Mesendoderm (in vitro differentiated cells): Measurements from ENCODE around the gene ANKRD13A.

Source experiments
- DNase-seq: peaks from one replicate; pipeline ENCODE4 v3.0.0; 2013
- H2AK5ac ChIP-seq: 2 replicates; pipeline ENCODE4 v1.6.1; 2013; ENCODE audit warnings: low read length, inconsistent platforms
- H2BK120ac ChIP-seq: 2 replicates; pipeline ENCODE4 v1.6.1; 2013; ENCODE audit warnings: low read depth, mild to moderate bottlenecking, low read length, moderate library complexity, mixed read lengths
- H2BK15ac ChIP-seq: replicated peaks from 2 replicates; pipeline ENCODE4 v1.6.1; 2013; ENCODE audit warnings: low read depth, mild to moderate bottlenecking, moderate library complexity
- H2BK5ac ChIP-seq: 2 replicates; pipeline ENCODE4 v1.6.1; 2013; ENCODE audit warnings: low read length, inconsistent platforms
- H3K18ac ChIP-seq: 2 replicates; pipeline ENCODE4 v1.6.1; 2013; ENCODE audit warnings: mild to moderate bottlenecking, low read length, mixed read lengths
- H3K23ac ChIP-seq: one replicate; pipeline ENCODE4 v1.6.1; 2013; ENCODE audit warnings: low read length
- H3K27ac ChIP-seq: 2 replicates; pipeline ENCODE4 v1.5.1; 2013; ENCODE audit warnings: low read depth, mild to moderate bottlenecking, inconsistent platforms, low read length, moderate library complexity
- H3K27me3 ChIP-seq: 2 replicates; pipeline ENCODE4 v1.6.1; 2013; ENCODE audit warnings: low read length, control low read depth, mild to moderate bottlenecking, inconsistent platforms; ENCODE audit not compliant: insufficient read depth, poor library complexity
- H3K36me3 ChIP-seq: 2 replicates; pipeline ENCODE4 v1.6.1; 2013; ENCODE audit warnings: low read length, inconsistent platforms; ENCODE audit not compliant: control insufficient read depth, insufficient read depth
- H3K4ac ChIP-seq: one replicate; pipeline ENCODE4 v1.6.1; 2013; ENCODE audit warnings: low read depth, mild to moderate bottlenecking, low read length, moderate library complexity
- H3K4me1 ChIP-seq: 2 replicates; pipeline ENCODE4 v1.6.1; 2013; ENCODE audit warnings: low read depth, low read length, inconsistent platforms; ENCODE audit not compliant: control insufficient read depth
- H3K4me2 ChIP-seq: 2 replicates; pipeline ENCODE4 v1.6.1; 2013; ENCODE audit warnings: low read length
- H3K4me3 ChIP-seq: 2 replicates; pipeline ENCODE4 v1.5.1; 2013; ENCODE audit warnings: mild to moderate bottlenecking, low read length
- H3K56ac ChIP-seq: one replicate; pipeline ENCODE4 v1.6.1; 2013; ENCODE audit warnings: low read length
- H3K79me1 ChIP-seq: 2 replicates; pipeline ENCODE4 v1.6.1; 2013; ENCODE audit warnings: low read length, inconsistent platforms
- H3K79me2 ChIP-seq: 2 replicates; pipeline ENCODE4 v1.6.1; 2013; ENCODE audit warnings: mild to moderate bottlenecking, low read length; ENCODE audit not compliant: control insufficient read depth, insufficient read depth
- H3K9ac ChIP-seq: 2 replicates; pipeline ENCODE4 v1.6.1; 2013; ENCODE audit warnings: low read length, inconsistent platforms
- H4K5ac ChIP-seq: one replicate; pipeline ENCODE4 v1.6.1; 2013; ENCODE audit warnings: low read length
- H4K8ac ChIP-seq: one replicate; pipeline ENCODE4 v1.6.1; 2013; ENCODE audit warnings: low read depth, mild to moderate bottlenecking, control low read depth, low read length, moderate library complexity
- WGBS: extraction: QIAGEN DNeasy Blood & Tissue Kit; methylation state at CpG from one replicate; pipeline ENCODE4 v1.1.7; 2013; ENCODE audit warnings: low lambda C conversion rate, missing lambda C conversion rate; ENCODE audit not compliant: insufficient coverage; ENCODE audit errors: extremely low coverage; 5-methylcytosine and 5-hydroxymethylcytosine counted together

Gene ANKRD13A

GRCh38 chr12:110020956-110021355 is 21.7 kb downstream of the ANKRD13A start:
- no CpG with 5 or more reads among the region's 4 CpGs for WGBS

DNA sequence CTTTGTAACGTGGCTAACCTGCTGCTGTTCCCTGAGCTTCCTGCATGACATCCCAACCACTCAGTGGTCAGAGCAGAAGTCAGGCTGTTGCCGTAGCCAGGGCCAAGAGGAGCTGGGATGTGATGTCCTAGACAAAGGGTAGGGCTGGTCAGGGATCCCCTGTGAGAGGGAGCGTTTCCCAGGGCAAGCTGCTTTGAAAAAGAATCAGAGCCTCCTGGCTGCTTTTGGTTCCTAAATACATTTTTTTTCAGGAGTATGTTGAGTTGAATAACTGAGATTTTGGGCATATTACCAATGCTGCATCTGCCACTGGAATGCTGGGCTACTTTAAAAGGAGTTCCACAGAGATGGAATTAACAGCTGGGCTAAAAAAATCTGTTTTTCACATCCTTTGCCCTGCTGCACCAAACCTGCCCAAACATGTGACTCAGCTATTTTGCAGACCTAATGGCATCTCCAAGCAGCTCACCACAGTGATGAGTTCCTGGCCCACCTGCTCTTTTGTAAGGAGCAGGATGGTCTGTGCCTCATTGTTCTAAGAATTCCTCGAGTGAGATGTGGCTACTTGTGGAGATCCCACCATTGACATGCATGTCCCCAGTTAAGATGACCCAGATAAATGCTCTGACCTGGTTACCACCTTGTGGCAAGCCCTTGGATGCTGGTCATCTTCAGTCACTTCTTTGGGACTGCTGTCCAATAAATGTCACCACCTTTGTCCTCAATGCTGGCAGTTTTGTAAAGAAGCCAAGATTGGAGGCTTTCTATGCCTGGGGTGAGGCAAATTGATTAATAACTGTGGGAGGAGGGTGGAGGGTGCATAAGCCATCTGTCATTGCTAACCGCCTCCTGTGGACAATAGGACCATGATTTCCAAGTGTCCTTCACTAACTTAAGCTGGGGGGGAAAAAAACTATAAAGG is 24.1 kb downstream of the ANKRD13A start:
- H3K36me3 ChIP-seq: peaks cover 1% of the 10 kb centered on the region
- H4K8ac ChIP-seq: no peak overlapping the region
- no CpG with 5 or more reads among the region's 5 CpGs for WGBS
- H3K9ac ChIP-seq: no peak overlapping the region
- H2BK120ac ChIP-seq: no peak overlapping the region
- H3K27me3 ChIP-seq: no peaks in the 10 kb centered on the region
- H3K23ac ChIP-seq: no peak overlapping the region
- H3K79me2 ChIP-seq: no peaks in the 10 kb centered on the region
- no peaks in the 10 kb centered on the region for H3K4me1 ChIP-seq
- H3K79me1 ChIP-seq: no peaks in the 10 kb centered on the region
- H2BK15ac ChIP-seq: no peak overlapping the region
- DNase-seq: no peak
- no peak overlapping the region for H2BK5ac ChIP-seq
- no peak overlapping the region for H2AK5ac ChIP-seq
- no peak overlapping the region for H3K4ac ChIP-seq
- no peak overlapping the region for H3K56ac ChIP-seq
- no peak overlapping the region for H4K5ac ChIP-seq
- H3K4me2 ChIP-seq: no peak overlapping the region
- H3K27ac ChIP-seq: no peak overlapping the region
- no peak overlapping the region for H3K4me3 ChIP-seq
- H3K18ac ChIP-seq: no peak overlapping the region

More at GRCh38 chr12:110020956-110021355, 21.7 kb downstream of the ANKRD13A start:
- Histone ChIP-seq H2BK5ac (no peak overlapping the region), H3K27me3 (no peaks in the 10 kb centered on the region), H3K9ac (no peak overlapping the region), H2BK15ac (no peak overlapping the region), H3K4me3 (no peak overlapping the region), H4K8ac (no peak overlapping the region), H3K27ac (no peak overlapping the region), H3K56ac (no peak overlapping the region), H3K18ac (no peak overlapping the region), H3K79me1 (no peaks in the 10 kb centered on the region), H3K23ac (no peak overlapping the region), H3K79me2 (no peaks in the 10 kb centered on the region), H4K5ac (no peak overlapping the region), H3K36me3 (peaks cover 1% of the 10 kb centered on the region), H2BK120ac (no peak overlapping the region), H3K4me1 (no peaks in the 10 kb centered on the region), H3K4me2 (no peak overlapping the region), H2AK5ac (no peak overlapping the region), H3K4ac (no peak overlapping the region)
- DNase-seq: no peak

- H2BK120ac ChIP-seq: no peak overlapping the region
- no peak for DNase-seq
- H3K79me2 ChIP-seq: no peaks in the 10 kb centered on the region
- no peak overlapping the region for H3K9ac ChIP-seq
- no peaks in the 10 kb centered on the region for H3K27me3 ChIP-seq
- H2BK5ac ChIP-seq: no peak overlapping the region
- H4K8ac ChIP-seq: no peak overlapping the region
- no peaks in the 10 kb centered on the region for H3K4me1 ChIP-seq
- H3K79me1 ChIP-seq: no peaks in the 10 kb centered on the region
- no peak overlapping the region for H3K4ac ChIP-seq
- H4K5ac ChIP-seq: no peak overlapping the region
- no peak overlapping the region for H3K27ac ChIP-seq
- no peak overlapping the region for H3K4me2 ChIP-seq
- H3K23ac ChIP-seq: no peak overlapping the region
- no peak overlapping the region for H3K4me3 ChIP-seq
- peaks cover 1% of the 10 kb centered on the region for H3K36me3 ChIP-seq
- no CpG with 5 or more reads among the region's 2 CpGs for WGBS
- no peak overlapping the region for H3K56ac ChIP-seq
- H3K18ac ChIP-seq: no peak overlapping the region
- no peak overlapping the region for H2AK5ac ChIP-seq
- no peak overlapping the region for H2BK15ac ChIP-seq
Observed at GRCh38 chr12:110024051-110024450, 24.8 kb downstream of the ANKRD13A start.

GRCh38 chr12:110028323-110028722 is 29.1 kb downstream of the ANKRD13A start:
- H2BK120ac ChIP-seq: no peak overlapping the region
- no peak overlapping the region for H3K9ac ChIP-seq
- no peak overlapping the region for H2BK5ac ChIP-seq
- no peaks in the 10 kb centered on the region for H3K4me1 ChIP-seq
- DNase-seq: peak; percentile 46
- H3K18ac ChIP-seq: no peak overlapping the region
- WGBS: no CpG with 5 or more reads among the region's 6 CpGs
- H3K4me3 ChIP-seq: no peak overlapping the region
- no peak overlapping the region for H2AK5ac ChIP-seq
- H3K27ac ChIP-seq: no peak overlapping the region
- H4K5ac ChIP-seq: no peak overlapping the region
- H3K4ac ChIP-seq: no peak overlapping the region
- peaks cover 1% of the 10 kb centered on the region for H3K36me3 ChIP-seq
- no peak overlapping the region for H3K4me2 ChIP-seq
- no peak overlapping the region for H2BK15ac ChIP-seq
- H3K56ac ChIP-seq: no peak overlapping the region
- no peaks in the 10 kb centered on the region for H3K27me3 ChIP-seq
- no peaks in the 10 kb centered on the region for H3K79me1 ChIP-seq
- H4K8ac ChIP-seq: no peak overlapping the region
- no peak overlapping the region for H3K23ac ChIP-seq
- no peaks in the 10 kb centered on the region for H3K79me2 ChIP-seq

DNA sequence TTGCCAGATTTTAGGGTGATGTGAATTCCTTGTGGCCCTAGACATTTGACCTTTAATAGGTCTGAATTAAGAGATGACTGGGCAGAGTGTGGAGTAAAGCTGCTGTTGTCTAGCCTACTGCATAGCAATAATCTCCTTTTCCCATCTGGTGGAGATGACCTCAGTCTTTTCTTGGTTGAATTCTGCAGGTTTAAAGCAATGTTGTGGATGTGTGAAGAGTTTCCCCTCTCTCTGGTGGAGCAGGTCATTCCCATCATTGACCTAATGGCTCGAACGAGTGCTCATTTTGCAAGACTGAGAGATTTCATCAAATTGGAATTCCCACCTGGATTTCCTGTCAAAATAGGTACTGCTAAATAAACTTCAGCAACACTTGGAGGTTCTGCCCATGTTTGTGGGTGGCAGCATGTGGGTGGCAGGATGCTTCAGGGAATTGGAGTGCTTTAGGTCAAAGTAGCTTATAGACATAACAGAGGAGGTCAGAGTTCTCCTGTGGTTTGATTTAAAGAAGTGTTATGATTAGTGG is 30.1 kb downstream of the ANKRD13A start:
- Histone ChIP-seq H3K23ac (no peak overlapping the region), H2BK5ac (no peak overlapping the region), H3K4me2 (no peak overlapping the region), H3K56ac (no peak overlapping the region), H3K18ac (no peak overlapping the region), H3K27ac (no peak overlapping the region), H3K4ac (no peak overlapping the region), H4K8ac (no peak overlapping the region), H3K79me2 (no peaks in the 10 kb centered on the region), H2AK5ac (no peak overlapping the region), H3K4me1 (no peaks in the 10 kb centered on the region), H2BK15ac (no peak overlapping the region), H3K27me3 (no peaks in the 10 kb centered on the region), H3K36me3 (no peaks in the 10 kb centered on the region), H4K5ac (no peak overlapping the region), H3K79me1 (no peaks in the 10 kb centered on the region), H3K9ac (no peak overlapping the region), H3K4me3 (no peak overlapping the region), H2BK120ac (no peak overlapping the region)
- no CpG with 5 or more reads among the region's 2 CpGs for WGBS
- no peak for DNase-seq
